HL-60/S4 (cell line): ENCODE results near the gene MIB2.

Experiments used
- in situ Hi-C: fragments of 300-500 bp; cut with MboI; formaldehyde crosslinking; loops from 2 replicates; pipeline ENCODE4 v1.14.3; 2022; ENCODE audit warnings: low sequenced_read_pairs

The MIB2 gene

DNA sequence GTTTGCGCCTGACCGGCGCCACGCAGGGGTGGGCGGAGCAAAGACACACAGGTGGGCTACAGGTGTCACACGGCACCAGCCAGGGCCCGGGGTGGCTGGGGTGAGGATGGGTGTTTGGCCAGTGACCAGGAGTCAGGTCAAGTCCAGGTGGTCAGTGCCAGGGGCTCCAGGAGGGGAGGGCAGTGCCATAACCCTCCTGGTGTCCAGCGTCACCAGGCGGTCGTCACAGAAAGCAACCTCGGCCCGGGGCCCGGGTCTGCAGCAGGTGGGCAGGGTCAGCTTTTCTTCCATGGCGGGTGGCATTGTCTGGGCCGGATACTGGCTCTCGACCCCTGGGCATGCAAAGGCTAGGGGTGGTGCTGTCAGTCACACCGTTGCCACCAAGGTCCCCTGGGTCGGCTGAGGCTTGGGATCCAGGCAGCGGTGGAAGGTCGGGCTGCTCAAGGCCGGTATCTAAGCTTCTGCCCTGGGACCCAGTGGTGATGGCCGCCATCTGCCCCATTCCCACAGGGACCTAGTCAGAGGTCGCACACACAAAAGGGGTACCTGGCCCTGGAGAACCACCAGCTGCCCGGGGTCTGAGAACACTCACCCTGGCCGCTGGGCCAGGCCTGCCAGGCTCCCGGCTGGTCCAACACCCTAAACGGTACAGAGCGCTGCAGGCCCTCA is 17.1 kb upstream of the MIB2 start:
- in situ Hi-C loops, result no loop called here

GRCh38 chr1:1598720-1599029 is 16.6 kb upstream of the MIB2 start:
- in situ Hi-C loops, result no loop called here

- in situ Hi-C loops, result no loop called here
Observed at GRCh38 chr1:1599030-1599934, 16.0 kb upstream of the MIB2 start.

DNA sequence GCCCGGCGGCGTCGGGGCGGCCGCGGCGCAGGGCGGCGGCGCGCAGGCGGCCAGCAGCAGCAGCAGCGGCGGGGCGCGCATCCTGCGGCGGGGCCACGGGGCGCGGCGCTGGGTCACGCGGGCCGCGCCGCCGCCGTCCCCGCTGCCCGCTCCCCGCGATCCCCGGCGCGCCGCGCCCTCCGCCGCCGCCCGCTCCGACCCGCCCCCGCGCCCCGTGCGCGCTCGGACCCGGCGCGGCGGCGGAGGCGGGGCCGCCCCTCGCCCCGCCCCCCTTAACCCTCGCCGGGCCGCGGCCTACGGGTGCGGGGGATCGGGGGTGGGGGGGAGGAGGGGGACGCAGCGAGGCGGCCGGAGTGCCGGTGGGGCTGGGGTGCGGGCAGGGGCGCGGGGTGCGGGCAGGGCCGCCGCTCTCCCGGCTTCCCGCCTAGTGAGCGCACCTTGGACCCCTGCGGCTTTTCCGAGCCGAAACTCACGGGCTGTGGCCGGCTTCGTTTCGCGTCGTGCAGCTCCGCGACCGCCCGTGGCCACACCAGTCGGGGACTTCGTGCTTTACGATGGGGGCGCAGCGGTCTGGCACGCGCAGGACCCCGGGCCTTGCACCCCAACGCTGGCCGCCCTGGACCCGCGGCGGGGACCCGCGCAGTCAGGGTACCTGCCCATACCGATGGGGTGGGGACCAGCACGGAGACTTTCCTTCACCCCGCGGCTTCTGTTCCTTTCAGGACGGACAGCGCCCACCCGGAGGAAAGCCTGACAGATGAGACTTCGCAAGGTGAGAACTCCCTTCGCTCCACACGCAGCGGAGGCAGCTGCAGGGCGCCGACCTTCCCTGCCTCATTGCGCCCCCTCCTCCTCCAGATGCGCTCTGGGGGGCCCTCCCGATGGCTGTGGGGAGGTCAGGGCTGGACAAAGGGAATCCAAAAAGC is 15.1 kb upstream of the MIB2 start, which contains the start of gene FNDC10:
FNDC10 (minus strand) TSS at position 201 of the 926 bp plus-strand sequence; CDS start at position 81, 120 bp downstream.
- in situ Hi-C loops, result no loop called here

- in situ Hi-C loops, result no loop called here
Observed at GRCh38 chr1:1600861-1601563, 14.3 kb upstream of the MIB2 start.

GRCh38 chr1:1601564-1602303 is 13.6 kb upstream of the MIB2 start:
- in situ Hi-C loops, result no loop called here

- in situ Hi-C loops, result no loop called here
Observed at GRCh38 chr1:1602304-1602967, 12.9 kb upstream of the MIB2 start.

GRCh38 chr1:1602968-1603506 is 12.3 kb upstream of the MIB2 start:
- in situ Hi-C loops, result no loop called here

GRCh38 chr1:1603671-1604373 is 11.5 kb upstream of the MIB2 start:
- in situ Hi-C loops, result no loop called here

GRCh38 chr1:1604374-1605033 is 10.8 kb upstream of the MIB2 start:
- in situ Hi-C loops, result no loop called here

DNA sequence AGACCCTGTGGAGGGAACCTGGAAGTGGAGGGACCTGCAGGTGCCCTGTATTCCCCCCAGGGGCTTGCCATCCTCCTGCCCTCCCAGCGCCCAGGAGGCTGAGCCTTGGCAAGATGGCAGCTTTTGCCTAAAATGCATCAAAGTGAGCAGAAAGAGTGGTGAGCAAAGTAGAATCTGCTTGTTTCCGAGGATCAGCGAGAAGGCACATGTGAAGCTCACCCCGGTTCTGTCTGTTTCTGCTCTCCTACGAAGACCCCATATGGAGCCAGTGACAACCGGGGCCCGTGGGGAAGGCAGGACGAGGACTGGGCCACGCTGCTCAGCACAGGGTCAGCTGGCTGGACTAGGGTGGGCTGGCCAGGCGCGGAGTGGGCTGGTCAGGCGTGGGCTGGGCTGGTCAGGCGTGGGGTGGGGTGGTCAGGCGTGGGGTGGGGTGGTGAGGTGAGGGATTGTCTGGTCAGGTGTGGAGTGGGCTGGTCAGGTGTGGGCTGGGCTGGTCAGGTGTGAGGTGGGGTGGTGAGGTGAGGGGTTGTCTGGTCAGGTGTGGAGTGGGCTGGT is 10.2 kb upstream of the MIB2 start:
- in situ Hi-C loops, result no loop called here

- in situ Hi-C loops, result no loop called here
Observed at GRCh38 chr1:1605724-1606123, 9.6 kb upstream of the MIB2 start.

DNA sequence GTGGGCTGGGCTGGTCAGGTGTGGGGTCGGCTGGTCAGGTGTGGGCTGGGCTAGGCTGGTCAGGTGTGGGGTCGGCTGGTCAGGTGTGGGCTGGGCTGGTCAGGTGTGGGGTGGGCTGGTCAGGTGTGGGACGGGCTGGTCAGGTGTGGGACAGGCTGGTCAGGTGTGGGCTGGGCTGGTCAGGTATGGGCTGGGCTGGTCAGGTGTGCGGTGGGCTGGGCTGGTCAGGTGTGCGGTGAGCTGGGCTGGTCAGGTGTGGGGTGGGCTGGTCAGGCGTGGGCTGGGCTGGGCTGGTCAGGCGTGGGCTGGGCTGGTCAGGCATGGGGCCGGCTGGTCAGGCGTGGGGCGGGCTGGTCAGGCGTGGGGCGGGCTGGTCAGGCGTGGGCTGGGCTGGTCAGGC is 9.1 kb upstream of the MIB2 start:
- in situ Hi-C loops, result no loop called here

DNA sequence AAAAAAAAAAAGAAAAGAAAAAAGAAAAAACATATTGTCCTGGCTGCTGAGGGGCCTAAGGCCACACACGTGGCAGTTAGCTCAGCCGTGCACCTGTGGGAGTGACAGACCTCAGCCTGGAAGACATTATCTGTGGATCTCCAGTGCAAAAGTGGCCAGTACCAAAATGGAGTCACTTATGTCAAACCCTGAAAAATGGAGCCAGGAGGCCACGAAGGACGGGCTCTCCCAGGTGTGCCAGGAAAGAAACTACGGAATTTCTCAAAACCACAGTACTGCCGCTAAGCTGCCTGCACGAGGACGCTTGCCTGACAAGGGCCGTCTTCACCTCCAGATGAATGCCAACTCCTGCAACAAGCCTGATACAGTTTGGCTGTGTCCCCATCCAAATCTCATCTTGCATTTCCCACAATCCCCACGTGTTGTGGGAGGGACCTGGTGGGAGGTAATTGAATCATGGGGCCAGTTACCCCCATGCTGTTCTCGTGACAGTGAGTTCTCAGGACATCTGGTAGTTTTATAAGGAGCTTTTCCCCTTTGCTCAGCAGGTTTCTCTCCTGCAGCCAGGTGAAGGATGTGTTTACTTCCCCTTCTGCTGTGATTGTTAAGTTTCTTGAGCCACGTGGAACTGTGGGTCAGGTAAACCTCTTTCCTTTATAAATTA is 5.3 kb upstream of the MIB2 start:
- in situ Hi-C loops, result no loop called here

DNA sequence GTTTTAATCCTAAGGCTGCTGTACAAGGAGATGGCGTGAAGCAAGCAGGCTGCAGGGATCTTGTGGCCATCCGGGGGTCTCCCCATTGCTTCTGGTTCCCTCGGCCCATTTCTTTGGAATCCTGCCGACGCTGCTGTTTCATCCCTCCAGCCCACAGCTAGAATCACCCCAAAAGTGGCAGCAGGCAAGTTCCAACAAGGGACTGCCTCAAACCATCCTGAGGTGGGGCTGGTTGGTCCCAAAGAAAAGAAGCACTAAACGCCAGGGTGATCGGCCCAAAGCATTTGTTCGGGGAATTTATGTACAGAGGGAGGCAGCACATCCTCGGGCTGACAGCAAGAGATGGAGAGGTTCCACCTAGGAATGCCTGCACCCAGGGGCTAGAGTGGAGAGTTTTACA is 4.5 kb upstream of the MIB2 start:
- in situ Hi-C loops, result no loop called here

DNA sequence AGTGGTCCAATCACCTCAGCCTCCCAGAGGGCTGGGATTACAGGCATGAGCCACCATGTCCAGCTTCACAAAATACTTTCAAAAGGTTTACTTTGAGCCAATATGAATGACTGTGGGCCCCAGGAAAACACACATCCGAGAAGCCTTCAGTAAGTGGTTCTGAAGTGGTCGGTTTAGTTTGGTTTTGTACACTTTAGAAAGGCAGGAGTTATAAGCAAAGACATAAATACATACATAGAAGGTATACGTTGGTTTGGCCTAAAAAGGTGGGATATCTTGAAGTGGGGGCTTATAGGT is 3.2 kb upstream of the MIB2 start:
- in situ Hi-C loops, result no loop called here

DNA sequence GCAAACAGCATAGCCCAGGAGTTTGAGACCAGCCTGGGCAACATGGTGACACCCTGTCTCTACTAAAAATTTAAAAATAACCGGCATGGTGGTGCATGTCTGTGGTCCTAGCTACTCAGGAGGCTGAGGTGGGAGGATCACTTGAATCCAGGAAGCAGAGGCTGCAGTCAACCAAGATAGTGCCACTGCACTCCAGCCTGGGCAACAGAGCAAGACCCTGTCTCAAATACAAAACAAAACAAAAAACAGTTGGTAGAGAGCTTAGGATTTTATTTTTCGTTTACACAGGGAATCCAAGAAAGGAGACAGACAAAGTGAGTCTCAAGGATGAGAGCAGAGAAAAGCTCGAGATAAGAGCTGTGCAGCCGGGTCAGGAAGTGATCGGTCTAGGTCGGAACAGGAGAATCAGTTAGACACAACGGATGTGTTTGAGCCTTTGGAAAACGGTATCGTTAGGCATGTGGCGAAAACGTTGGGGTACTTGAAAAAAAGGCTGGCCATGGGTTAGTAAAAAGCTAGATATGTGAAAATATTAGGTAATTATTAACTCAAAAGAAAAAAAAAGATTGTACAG is 1.7 kb upstream of the MIB2 start:
- in situ Hi-C loops, result no loop called here
